Right atrium auricular region (tissue), 2 donors: ENCODE data around the gene CAPN8. TPM values are rescaled to one million over a fixed set of nuclear protein-coding genes. Genes with fewer than 3 reads are reported as not detected.
A peak's percentile ranks its signal among the peaks of the same experiment; 100 is the strongest.

Experiments used
- DNase-seq: peaks from one replicate; pipeline ENCODE4 v3.0.0-alpha.2; 2019; ENCODE audit warnings: low spot score
- H3K27ac ChIP-seq, 2 donors: fragments of 200-600 bp; sonication (generic); 1 replicate in 1 of 2; 2 replicates in 1 of 2; pipeline ENCODE4 v1.5.1; 2016 to 2019
- H3K27me3 ChIP-seq, 2 donors: fragments of 200-600 bp; sonication (generic); one replicate each; pipeline versions ENCODE4 v1.5.1 to v1.6.0; 2017 to 2019
- H3K36me3 ChIP-seq: fragments of 200-600 bp; sonication (generic); one replicate; pipeline ENCODE4 v1.5.1; 2016
- H3K4me1 ChIP-seq, 2 donors: fragments of 200-600 bp; sonication (generic); one replicate each; pipeline versions ENCODE4 v1.5.1 to v1.6.0; 2017 to 2019
- H3K4me3 ChIP-seq, 2 donors: fragments of 200-600 bp; sonication (generic); 1 replicate in 1 of 2; 2 replicates in 1 of 2; pipeline ENCODE4 v1.5.1; 2017 to 2019; ENCODE audit warnings: mild to moderate bottlenecking in 1 of 2, moderate library complexity in 1 of 2
- H3K9me3 ChIP-seq, 2 donors: fragments of 200-600 bp; sonication (generic); one replicate each; pipeline ENCODE4 v1.5.1; 2019
- total RNA-seq, 2 donors: library from RNA; depleted of rRNA; stranded (reverse); fragments of >200 nt; gene quantifications; one replicate each; pipeline ENCODE4 v1.1.0, GENCODE V29; 2016
- TF ChIP-seq, protein P1 (sequence below), 2 donors: fragments of 200-600 bp; sonication (generic); IDR thresholded peaks; one replicate each; pipeline ENCODE4 v1.5.1; 2019; ENCODE audit warnings: antibody characterized with exemption in 2 of 2

The CAPN8 gene
- total RNA-seq, 2 donors from 2014 or later, result not detected

DNA sequence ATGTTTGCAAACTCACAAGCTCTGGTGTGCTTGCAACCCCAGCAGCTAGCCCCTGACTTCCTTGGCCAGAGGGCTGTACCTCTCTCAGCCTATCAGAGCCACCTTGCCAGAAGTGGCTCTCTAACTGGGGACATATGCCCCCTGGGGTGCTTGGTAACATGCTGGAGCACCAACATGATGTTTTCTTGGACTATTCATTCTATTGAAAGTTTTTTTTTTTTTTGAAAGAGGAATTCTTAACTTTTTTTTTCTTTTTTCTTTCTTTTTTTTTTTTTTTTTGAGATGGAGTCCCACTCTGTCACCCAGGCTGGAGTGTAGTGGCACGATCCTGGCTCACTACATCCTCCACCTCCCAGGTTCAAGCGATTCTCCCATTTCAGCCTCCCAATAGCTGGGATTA, 14.7 kb upstream of the CAPN8 start:
- Histone ChIP-seq H3K4me1 (no peaks in the 10 kb centered on the region), H3K27ac (no peak overlapping the region), H3K9me3 (no peaks in the 10 kb centered on the region), H3K36me3 (no peaks in the 10 kb centered on the region), H3K27me3 (no peaks in the 10 kb centered on the region), H3K4me3 (no peak overlapping the region)
- TF ChIP-seq, protein P1, sequence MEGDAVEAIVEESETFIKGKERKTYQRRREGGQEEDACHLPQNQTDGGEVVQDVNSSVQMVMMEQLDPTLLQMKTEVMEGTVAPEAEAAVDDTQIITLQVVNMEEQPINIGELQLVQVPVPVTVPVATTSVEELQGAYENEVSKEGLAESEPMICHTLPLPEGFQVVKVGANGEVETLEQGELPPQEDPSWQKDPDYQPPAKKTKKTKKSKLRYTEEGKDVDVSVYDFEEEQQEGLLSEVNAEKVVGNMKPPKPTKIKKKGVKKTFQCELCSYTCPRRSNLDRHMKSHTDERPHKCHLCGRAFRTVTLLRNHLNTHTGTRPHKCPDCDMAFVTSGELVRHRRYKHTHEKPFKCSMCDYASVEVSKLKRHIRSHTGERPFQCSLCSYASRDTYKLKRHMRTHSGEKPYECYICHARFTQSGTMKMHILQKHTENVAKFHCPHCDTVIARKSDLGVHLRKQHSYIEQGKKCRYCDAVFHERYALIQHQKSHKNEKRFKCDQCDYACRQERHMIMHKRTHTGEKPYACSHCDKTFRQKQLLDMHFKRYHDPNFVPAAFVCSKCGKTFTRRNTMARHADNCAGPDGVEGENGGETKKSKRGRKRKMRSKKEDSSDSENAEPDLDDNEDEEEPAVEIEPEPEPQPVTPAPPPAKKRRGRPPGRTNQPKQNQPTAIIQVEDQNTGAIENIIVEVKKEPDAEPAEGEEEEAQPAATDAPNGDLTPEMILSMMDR (IDR thresholded peaks at IDR 0.05), result no peak
- no peak for DNase-seq

DNA sequence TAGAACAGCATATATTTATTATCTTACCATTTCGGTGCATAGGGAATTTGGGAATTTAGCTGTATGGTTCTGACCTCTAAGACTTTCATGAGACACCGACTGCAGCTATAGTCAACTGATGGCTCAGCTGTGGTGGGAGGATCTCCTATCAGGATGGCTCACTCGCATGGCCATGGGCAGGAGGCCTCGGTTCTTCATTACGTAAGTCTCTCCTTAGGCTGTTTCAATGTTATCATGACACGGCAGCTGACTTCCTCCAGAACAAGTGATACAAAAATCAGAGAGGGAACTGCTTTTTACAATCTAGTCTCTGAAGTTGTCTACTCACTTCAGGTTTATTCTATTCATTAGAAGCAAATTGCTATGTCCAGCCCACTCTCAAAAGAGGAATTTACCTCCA, 13.3 kb upstream of the CAPN8 start:
- Histone ChIP-seq H3K27me3 (no peaks in the 10 kb centered on the region), H3K27ac (no peak overlapping the region), H3K9me3 (peaks cover 0 to 5% of the 10 kb centered on the region in 2 donors), H3K4me1 (no peaks in the 10 kb centered on the region), H3K4me3 (no peak overlapping the region), H3K36me3 (no peaks in the 10 kb centered on the region)
- no peak for DNase-seq
- TF ChIP-seq, protein P1 (IDR thresholded peaks at IDR 0.05), result no peak

DNA sequence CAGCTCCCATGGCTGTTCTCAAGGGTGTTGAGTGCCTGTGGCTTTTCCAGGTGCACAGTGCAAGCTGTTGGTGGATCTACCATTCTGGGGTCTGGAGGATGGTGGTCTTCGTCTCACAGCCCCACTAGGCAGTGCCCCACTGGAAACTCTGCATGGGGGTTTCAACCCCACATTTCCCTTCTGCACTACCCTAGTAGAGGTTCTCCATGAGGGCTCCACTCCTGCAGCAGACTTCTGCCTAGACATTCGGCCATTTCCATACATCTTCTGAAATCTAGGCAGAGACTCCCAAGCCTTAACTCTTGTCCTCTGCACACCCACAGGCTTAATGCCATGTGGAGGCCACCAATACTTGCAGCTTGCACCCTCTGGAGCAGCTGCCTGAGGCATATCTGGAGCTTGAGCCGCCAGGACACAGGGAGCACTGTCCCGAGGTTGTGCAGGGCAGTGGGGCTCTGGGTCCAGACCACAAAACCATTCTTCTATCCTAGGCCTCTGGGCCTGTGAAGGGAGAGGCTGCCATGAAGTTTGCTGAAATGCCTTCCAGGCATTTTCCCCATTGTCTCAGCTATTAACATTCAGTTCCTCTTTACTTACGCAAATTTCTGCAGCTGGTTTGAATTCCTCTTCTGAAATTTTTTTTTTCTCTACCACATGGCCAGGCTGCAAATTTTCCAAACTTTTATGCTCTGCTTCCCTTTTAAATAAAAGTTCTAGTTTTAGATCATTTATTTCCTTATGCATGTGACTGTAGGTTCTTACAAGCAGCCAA, 8.8 kb upstream of the CAPN8 start:
- Histone ChIP-seq H3K27me3 (no peaks in the 10 kb centered on the region), H3K4me3 (no peak overlapping the region), H3K27ac (no peak overlapping the region), H3K36me3 (no peaks in the 10 kb centered on the region), H3K9me3 (peaks cover 0 to 5% of the 10 kb centered on the region in 2 donors), H3K4me1 (no peaks in the 10 kb centered on the region)
- no peak for DNase-seq
- TF ChIP-seq, protein P1 (IDR thresholded peaks at IDR 0.05), result no peak

DNA sequence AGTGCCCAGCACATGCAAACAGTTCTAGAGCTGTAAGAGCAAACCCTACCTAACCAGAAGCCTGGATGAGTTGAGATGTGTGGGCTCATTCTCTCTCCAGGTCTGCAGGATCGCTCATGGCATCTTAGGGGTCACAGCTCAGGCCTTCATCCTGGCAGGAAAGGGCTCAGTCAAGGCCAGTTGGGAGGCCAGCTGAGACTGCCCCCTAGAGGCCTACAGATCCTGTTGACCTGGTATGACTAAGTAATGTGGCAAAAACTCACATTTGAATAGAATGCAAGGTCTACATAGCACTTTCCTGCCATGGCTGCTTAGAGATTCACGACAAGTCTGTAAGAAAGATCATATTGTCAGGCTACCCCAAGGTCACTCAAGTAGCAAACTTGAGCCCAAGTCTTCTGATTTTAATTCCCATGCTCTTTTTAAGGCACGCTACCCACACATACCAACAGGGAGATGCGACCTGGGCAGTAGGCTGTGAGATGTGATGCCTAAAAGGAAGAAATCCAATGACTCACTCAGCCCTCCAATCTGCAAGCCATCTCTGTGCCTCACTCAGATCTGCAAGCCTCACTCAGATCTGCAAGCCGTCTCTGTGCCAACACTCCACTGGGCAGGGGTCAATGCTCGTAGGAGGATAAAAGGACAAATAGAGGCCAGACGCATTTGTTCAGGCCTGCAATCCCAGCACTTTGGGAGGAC, 5.1 kb upstream of the CAPN8 start:
- no peaks in the 10 kb centered on the region for H3K36me3 ChIP-seq
- H3K4me3 ChIP-seq, result no peak overlapping the region
- DNase-seq, result no peak
- H3K27ac ChIP-seq, result no peak overlapping the region
- peaks cover 0 to 5% of the 10 kb centered on the region in 2 donors for H3K9me3 ChIP-seq
- H3K27me3 ChIP-seq, result no peaks in the 10 kb centered on the region
- H3K4me1 ChIP-seq, result no peaks in the 10 kb centered on the region
- TF ChIP-seq, protein P1 (IDR thresholded peaks at IDR 0.05), result peak in 1 of 2 donors; percentile 41

DNA sequence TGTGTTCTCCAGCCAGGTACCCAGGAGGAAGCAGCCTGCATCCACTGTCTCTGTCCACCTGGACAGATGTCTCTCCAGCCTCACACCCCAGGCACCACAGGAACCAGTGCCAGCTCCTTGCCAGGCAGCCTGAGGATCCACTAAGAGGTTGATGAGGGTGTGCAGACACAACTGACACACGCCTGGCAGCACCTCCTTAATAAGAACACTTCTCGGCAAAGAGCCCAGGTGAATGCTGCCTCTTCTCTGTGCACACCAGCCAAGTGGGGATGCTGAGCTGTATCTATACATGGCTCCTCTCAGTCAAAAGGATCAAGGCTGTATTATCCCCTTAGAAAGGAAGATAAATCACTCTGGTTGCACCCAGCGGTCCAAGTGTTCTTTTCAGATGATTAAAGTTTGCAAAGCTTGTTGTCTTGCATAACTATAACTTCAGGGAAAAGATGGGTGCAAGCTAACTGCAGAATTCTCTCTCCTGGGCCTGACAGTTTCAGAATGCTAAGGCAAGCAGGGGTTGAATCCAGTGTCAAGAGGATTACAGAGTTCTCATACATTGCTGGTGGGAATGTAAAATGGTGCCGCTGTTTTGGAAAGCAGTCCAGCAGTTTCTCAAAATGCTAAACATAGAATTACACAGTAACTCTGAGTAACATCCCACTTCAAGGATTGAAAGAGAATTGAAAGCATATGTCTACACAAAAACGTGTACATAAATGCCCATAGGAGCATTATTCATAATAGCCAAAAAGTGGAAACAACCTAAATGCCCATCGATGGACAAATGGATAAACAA, 3.7 kb upstream of the CAPN8 start:
- H3K27ac ChIP-seq, result no peak overlapping the region
- DNase-seq, result no peak
- no peaks in the 10 kb centered on the region for H3K27me3 ChIP-seq
- no peaks in the 10 kb centered on the region for H3K36me3 ChIP-seq
- TF ChIP-seq, protein P1 (IDR thresholded peaks at IDR 0.05), result no peak
- H3K4me1 ChIP-seq, result no peaks in the 10 kb centered on the region
- H3K4me3 ChIP-seq, result no peak overlapping the region
- peaks cover 0 to 4% of the 10 kb centered on the region in 2 donors for H3K9me3 ChIP-seq
